Eye (tissue), 1 donor: Measurements from ENCODE around the gene DMRTA2.

Source experiments
- DNase-seq: peaks from one replicate; pipeline ENCODE4 v3.0.0-alpha.2; 2015

Gene DMRTA2

GRCh38 chr1:50422946-50423669, at the start of gene DMRTA2:
TSS of gene DMRTA2 (minus strand) at chr1:50423443. CDS start at chr1:50421536, 1,907 bp downstream.
- peak; percentile 84 for DNase-seq

GRCh38 chr1:50471967-50472366, 48.7 kb upstream of the DMRTA2 start:
- no peak for DNase-seq

- no peak for DNase-seq
Measured at GRCh38 chr1:50462964-50463363, 39.7 kb upstream of the DMRTA2 start.

GRCh38 chr1:50458507-50458906, 35.3 kb upstream of the DMRTA2 start:
- no peak for DNase-seq

GRCh38 chr1:50454911-50455310, 31.7 kb upstream of the DMRTA2 start:
- DNase-seq = no peak

- DNase-seq = no peak
Measured at GRCh38 chr1:50453266-50453665, 30.0 kb upstream of the DMRTA2 start.

- DNase-seq = no peak
Measured at GRCh38 chr1:50452700-50453099, 29.5 kb upstream of the DMRTA2 start.

- no peak for DNase-seq
Measured at GRCh38 chr1:50450861-50451653, 27.8 kb upstream of the DMRTA2 start.

- no peak for DNase-seq
Measured at GRCh38 chr1:50447961-50448360, 24.7 kb upstream of the DMRTA2 start.

GRCh38 chr1:50441183-50441582, 17.9 kb upstream of the DMRTA2 start:
- DNase-seq = no peak

GRCh38 chr1:50438945-50439344, 15.7 kb upstream of the DMRTA2 start:
- DNase-seq = no peak

- no peak for DNase-seq
Measured at GRCh38 chr1:50436489-50436888, 13.2 kb upstream of the DMRTA2 start.

GRCh38 chr1:50430010-50430405, 6.8 kb upstream of the DMRTA2 start:
- peak; percentile 24 for DNase-seq

- DNase-seq = peak; percentile 76
Measured at GRCh38 chr1:50427818-50428779, 4.9 kb upstream of the DMRTA2 start.

- DNase-seq = peak; percentile 79
Measured at GRCh38 chr1:50427086-50427817, 4.0 kb upstream of the DMRTA2 start.

GRCh38 chr1:50426702-50427085, 3.5 kb upstream of the DMRTA2 start:
- peak; percentile 75 for DNase-seq

- peak; percentile 62 for DNase-seq
Measured at GRCh38 chr1:50426108-50426700, 3.0 kb upstream of the DMRTA2 start.

GRCh38 chr1:50425376-50426107, 2.3 kb upstream of the DMRTA2 start:
- peak; percentile 75 for DNase-seq

GRCh38 chr1:50424884-50425375, 1.7 kb upstream of the DMRTA2 start:
- DNase-seq = peak; percentile 69

- peak; percentile 75 for DNase-seq
Measured at GRCh38 chr1:50424045-50424883, 1.0 kb upstream of the DMRTA2 start.
